Neural progenitor cell (in vitro differentiated cells): ENCODE measurements around the gene PCSK2.

Experiments used
- EZH2 ChIP-seq: fragments of 200-600 bp; sonication (generic); IDR thresholded peaks from 2 replicates; pipeline ENCODE4 v1.6.1; 2017; ENCODE audit warnings: antibody characterized with exemption, mild to moderate bottlenecking, moderate library complexity
- EZH2phosphoT487 ChIP-seq: fragments of 200-600 bp; sonication (generic); IDR thresholded peaks from 2 replicates; pipeline ENCODE4 v1.6.1; 2017; ENCODE audit warnings: antibody characterized with exemption
- TF ChIP-seq, protein P1 (sequence below): fragments of 200-600 bp; sonication (generic); IDR thresholded peaks from 2 replicates; pipeline ENCODE4 v1.5.1; 2017; ENCODE audit warnings: antibody characterized with exemption, mild to moderate bottlenecking

- TF ChIP-seq, protein P1, sequence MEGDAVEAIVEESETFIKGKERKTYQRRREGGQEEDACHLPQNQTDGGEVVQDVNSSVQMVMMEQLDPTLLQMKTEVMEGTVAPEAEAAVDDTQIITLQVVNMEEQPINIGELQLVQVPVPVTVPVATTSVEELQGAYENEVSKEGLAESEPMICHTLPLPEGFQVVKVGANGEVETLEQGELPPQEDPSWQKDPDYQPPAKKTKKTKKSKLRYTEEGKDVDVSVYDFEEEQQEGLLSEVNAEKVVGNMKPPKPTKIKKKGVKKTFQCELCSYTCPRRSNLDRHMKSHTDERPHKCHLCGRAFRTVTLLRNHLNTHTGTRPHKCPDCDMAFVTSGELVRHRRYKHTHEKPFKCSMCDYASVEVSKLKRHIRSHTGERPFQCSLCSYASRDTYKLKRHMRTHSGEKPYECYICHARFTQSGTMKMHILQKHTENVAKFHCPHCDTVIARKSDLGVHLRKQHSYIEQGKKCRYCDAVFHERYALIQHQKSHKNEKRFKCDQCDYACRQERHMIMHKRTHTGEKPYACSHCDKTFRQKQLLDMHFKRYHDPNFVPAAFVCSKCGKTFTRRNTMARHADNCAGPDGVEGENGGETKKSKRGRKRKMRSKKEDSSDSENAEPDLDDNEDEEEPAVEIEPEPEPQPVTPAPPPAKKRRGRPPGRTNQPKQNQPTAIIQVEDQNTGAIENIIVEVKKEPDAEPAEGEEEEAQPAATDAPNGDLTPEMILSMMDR, result no peak
- TF ChIP-seq EZH2 (no peak), EZH2phosphoT487 (no peak)
Measured at GRCh38 chr20:17497821-17498580, 271.2 kb downstream of the PCSK2 start.
